HepG2 (cell line): ENCODE measurements around the gene SLC10A1. TPM values are rescaled to one million over a fixed set of nuclear protein-coding genes. Genes with fewer than 3 reads are reported as not detected.
A peak's percentile ranks its signal among the peaks of the same experiment; 100 is the strongest.

Experiments
- ATF3 ChIP-seq: sonication (generic); formaldehyde crosslinking; IDR thresholded peaks from 2 replicates; pipeline ENCODE4 v1.4.0; 2020; ENCODE audit warnings: missing genetic modification reagents
- CEBPZ ChIP-seq: IDR thresholded peaks from 2 replicates; pipeline ENCODE4 v1.6.1; 2012; ENCODE audit warnings: low read length, improper control_type of control experiment
- HINFP ChIP-seq: sonication (generic); formaldehyde crosslinking; IDR thresholded peaks from 2 replicates; pipeline ENCODE4 v1.4.0; 2020; ENCODE audit warnings: low read depth, mild to moderate bottlenecking, missing genetic modification reagents
- JUN ChIP-seq: sonication (generic); formaldehyde crosslinking; IDR thresholded peaks from 2 replicates; pipeline ENCODE4 v1.4.0; 2020; ENCODE audit warnings: mild to moderate bottlenecking, missing genetic modification reagents
- MBD4 ChIP-seq: IDR thresholded peaks from 2 replicates; pipeline ENCODE4 v1.6.1; 2012; ENCODE audit warnings: low read length, inconsistent platforms, borderline replicate concordance
- MZF1 ChIP-seq: sonication (generic); formaldehyde crosslinking; IDR thresholded peaks from 2 replicates; pipeline ENCODE4 v1.8.1; 2023; ENCODE audit warnings: mild to moderate bottlenecking, missing genetic modification reagents, borderline replicate concordance
- NFIB ChIP-seq: sonication (generic); formaldehyde crosslinking; IDR thresholded peaks from 2 replicates; pipeline ENCODE4 v1.9.0; 2021; ENCODE audit warnings: missing genetic modification reagents, mild to moderate bottlenecking, borderline replicate concordance
- PAF1 ChIP-seq: IDR thresholded peaks from 2 replicates; pipeline ENCODE4 v1.6.1; 2016; ENCODE audit warnings: missing genetic modification reagents, missing compliant biosample characterization
- PBX2 ChIP-seq: IDR thresholded peaks from 2 replicates; pipeline ENCODE4 v1.6.1; 2016; ENCODE audit warnings: control low read depth
- PRPF4 ChIP-seq: fragments of 200-400 bp; formaldehyde crosslinking; IDR thresholded peaks from 2 replicates; pipeline ENCODE4 v1.6.1; 2016; ENCODE audit warnings: low read length, low read depth; ENCODE audit not compliant: poor library complexity, severe bottlenecking
- RBAK ChIP-seq: sonication (generic); formaldehyde crosslinking; IDR thresholded peaks from 2 replicates; pipeline ENCODE4 v1.5.1; 2020; ENCODE audit warnings: mild to moderate bottlenecking, missing genetic modification reagents
- REPIN1 ChIP-seq: sonication (generic); formaldehyde crosslinking; IDR thresholded peaks from 2 replicates; pipeline ENCODE4 v1.8.0; 2022; ENCODE audit warnings: missing genetic modification reagents, low read depth, mild to moderate bottlenecking, borderline replicate concordance
- SRSF1 ChIP-seq: fragments of 200-400 bp; formaldehyde crosslinking; optimal IDR thresholded peaks from 2 replicates; pipeline ENCODE3; 2017; ENCODE audit warnings: mild to moderate bottlenecking, low read depth, low read length, moderate library complexity
- TBL1XR1 ChIP-seq: fragments of 150-350 bp; IDR thresholded peaks from 2 replicates; pipeline ENCODE4 v1.6.1; 2014; ENCODE audit warnings: borderline replicate concordance, low read length; ENCODE audit not compliant: partially characterized antibody
- THAP7 ChIP-seq: sonication (generic); formaldehyde crosslinking; IDR thresholded peaks from 2 replicates; pipeline ENCODE4 v1.8.1; 2023; ENCODE audit warnings: mild to moderate bottlenecking, missing genetic modification reagents
- ZNF207 ChIP-seq: fragments of 450-650 bp; IDR thresholded peaks from 2 replicates; pipeline ENCODE4 v1.6.1; 2016; ENCODE audit warnings: antibody characterized with exemption, borderline replicate concordance
- ZNF549 ChIP-seq: sonication (generic); formaldehyde crosslinking; IDR thresholded peaks from 2 replicates; pipeline ENCODE4 v1.5.0; 2020; ENCODE audit warnings: missing genetic modification reagents
- ZNF580 ChIP-seq: IDR thresholded peaks from 2 replicates; pipeline ENCODE4 v1.6.1; 2016; ENCODE audit warnings: low read depth, borderline replicate concordance
- ZNF605 ChIP-seq: sonication (generic); formaldehyde crosslinking; IDR thresholded peaks from 2 replicates; pipeline ENCODE4 v1.8.0; 2022; ENCODE audit warnings: mild to moderate bottlenecking, missing genetic modification reagents
- ZNF639 ChIP-seq: conservative IDR thresholded peaks from 2 replicates; pipeline ENCODE4 v1.6.1; 2018; ENCODE audit warnings: missing genetic modification reagents
- ZZZ3 ChIP-seq: sonication (generic); formaldehyde crosslinking; IDR thresholded peaks from 2 replicates; pipeline ENCODE4 v1.4.0; 2020; ENCODE audit warnings: missing genetic modification reagents, mild to moderate bottlenecking, borderline replicate concordance
- polyA plus RNA-seq, 8 experiments: library from polyadenylated mRNA; depleted of rRNA in 3 of 8; stranded (reverse) in 7 of 8; unstranded in 1 of 8; fragments of >200 nt; fragmentation: Illumina TruSeq in 4 of 8; extraction: Trizol in 4 of 8; gene quantifications; 2 replicates each; pipeline versions ENCODE4 v1.2.1 to v1.2.3, GENCODE V29; 2011 to 2016; ENCODE audit warnings: low read depth in 4 of 8, missing spikeins in 1 of 8, mixed read lengths in 1 of 8; ENCODE audit not compliant: insufficient read depth in 1 of 8
- total RNA-seq, 5 experiments: library from RNA; depleted of rRNA; stranded (reverse); fragments of >200 nt; fragmentation: Illumina TruSeq; extraction: Trizol; gene quantifications; 2 replicates each; pipeline ENCODE4 v1.2.3, GENCODE V29; 2016; ENCODE audit warnings: low read depth in 1 of 5

SLC10A1 gene
- total and polyA plus RNA-seq, 2 of the 13 experiments (the other 11 are each of a cell fraction or from before 2014, with no cell fraction given) = 0.17 TPM; not detected in 1

GRCh38 chr14:69767369-69767999, 29.6 kb downstream of the SLC10A1 start (continued):
- TF ChIP-seq PBX2 (CRISPR knock-in tag) (no peak), JUN (CRISPR knock-in tag) (no peak), PAF1 (CRISPR knock-in tag) (no peak; the same call in 1 of the 2 replicates), TBL1XR1 (no peak), ZNF580 (peak; percentile 43; the same call in 1 of the 2 replicates), MZF1 (CRISPR knock-in tag) (no peak), ZNF639 (no peak), RBAK (CRISPR knock-in tag) (no peak), NFIB (no peak), ZZZ3 (CRISPR knock-in tag) (no peak), THAP7 (CRISPR knock-in tag) (no peak), MBD4 (no peak), HINFP (peak; percentile 50), ZNF549 (CRISPR knock-in tag) (no peak), SRSF1 (peak; percentile 77), CEBPZ (no peak), PRPF4 (no peak), REPIN1 (CRISPR knock-in tag) (peak; percentile 5; the same call in 1 of the 2 replicates), ZNF605 (CRISPR knock-in tag) (0 out of 2 replicates have a peak, but pooled peaks have one; percentile 11), ATF3 (CRISPR knock-in tag) (no peak), ZNF207 (no peak)
